DMS153 treated with DMSO at 0.1 percent for 48 hours (cell line): ENCODE results near the gene NRAP.
A peak's percentile ranks its signal among the peaks of the same experiment; 100 is the strongest.

ENCODE experiments used
- DNase-seq: peaks from one replicate; lab custom pipeline; 2025; ENCODE audit not compliant: unreplicated experiment; lab: John Stamatoyannopoulos, UW

NRAP gene

GRCh38 chr10:113563306-113564088 lies 100.3 kb downstream of the NRAP start:
- peak; percentile 67 for DNase-seq

DNA sequence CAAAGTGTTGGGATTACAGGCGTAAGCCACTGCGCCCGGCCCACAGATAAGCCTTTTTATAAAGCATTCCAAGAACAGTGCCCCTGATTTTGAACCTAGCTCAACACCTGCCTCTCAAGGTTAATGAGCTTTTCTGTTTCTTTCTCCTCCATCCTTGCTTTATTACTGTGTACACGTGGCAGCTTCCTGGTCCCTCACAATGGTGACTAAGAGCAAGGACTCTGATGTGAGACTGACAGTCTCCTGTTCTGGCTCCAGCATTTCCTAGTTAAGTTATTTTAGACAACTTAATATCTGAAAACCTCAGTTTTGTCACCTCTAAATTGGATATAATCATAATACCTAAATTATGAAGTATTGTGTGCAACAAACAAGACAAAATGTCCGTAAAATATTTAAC lies 101.1 kb downstream of the NRAP start:
- DNase-seq, result no peak

- DNase-seq, result no peak
Measured at GRCh38 chr10:113562069-113562468, 101.8 kb downstream of the NRAP start.

DNA sequence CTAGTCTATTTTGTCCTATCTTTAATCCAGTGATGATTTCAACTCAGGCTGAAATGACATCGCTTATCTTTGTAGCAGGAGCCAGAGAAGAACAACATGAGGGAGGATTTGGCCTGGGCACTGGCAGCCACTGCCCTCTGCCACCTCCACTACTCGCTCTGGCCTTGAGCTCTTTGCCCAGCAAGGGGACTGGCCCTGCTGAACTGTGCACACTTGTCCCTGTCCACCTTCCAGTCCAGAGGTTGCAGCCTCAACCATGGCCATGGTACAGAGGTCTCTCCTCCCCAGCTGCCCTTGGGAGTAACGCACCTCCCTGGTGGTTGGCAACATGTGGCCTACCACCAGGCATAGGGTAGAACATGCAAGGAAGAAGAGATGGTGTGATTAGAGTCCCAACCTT lies 102.6 kb downstream of the NRAP start:
- no peak for DNase-seq

DNA sequence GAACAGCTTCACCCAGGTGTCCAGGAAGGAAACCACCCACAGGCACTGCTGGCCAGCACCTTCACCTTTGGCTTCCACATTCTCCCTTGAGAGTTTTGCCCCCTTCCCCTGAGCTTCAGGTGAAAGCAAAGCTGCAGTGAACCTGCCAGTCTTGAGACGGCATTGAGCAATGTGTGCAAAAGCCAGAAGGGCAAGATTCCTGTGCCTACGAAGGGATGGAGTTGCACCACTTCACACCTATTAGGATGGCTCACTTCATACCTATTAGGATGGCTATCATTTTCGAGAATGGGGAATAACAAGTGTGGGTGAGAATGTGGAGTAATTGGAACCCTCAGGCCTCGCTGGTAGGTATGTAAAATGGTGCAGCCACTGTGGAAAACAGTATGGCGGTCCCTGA lies 103.8 kb downstream of the NRAP start:
- no peak for DNase-seq

- no peak for DNase-seq
Measured at GRCh38 chr10:113557903-113558321, 105.9 kb downstream of the NRAP start.

DNA sequence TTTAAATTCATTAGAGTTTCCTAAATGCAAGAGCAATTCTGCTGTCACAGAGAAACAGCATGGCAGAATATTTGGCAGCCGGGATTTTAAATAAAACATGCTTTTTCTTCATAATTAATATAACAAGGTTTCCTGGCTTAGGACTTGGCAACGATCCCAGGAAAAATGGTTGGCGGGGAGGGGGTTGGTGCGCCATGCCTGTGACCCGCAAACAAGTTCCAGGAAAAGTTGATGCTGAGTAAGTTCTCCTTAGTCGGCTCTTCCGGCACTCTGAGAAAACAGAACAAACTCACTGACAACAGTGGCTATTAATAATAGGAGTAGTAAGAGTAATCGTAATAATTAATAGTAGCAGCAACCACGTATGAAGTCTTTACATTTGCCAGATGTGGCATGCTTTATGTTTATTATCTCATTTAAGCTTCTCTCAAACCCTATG lies 106.4 kb downstream of the NRAP start:
- no peak for DNase-seq

- DNase-seq, result no peak
Measured at GRCh38 chr10:113555751-113556150, 108.1 kb downstream of the NRAP start.

- DNase-seq, result no peak
Measured at GRCh38 chr10:113555245-113555644, 108.6 kb downstream of the NRAP start.

- DNase-seq, result no peak
Measured at GRCh38 chr10:113554214-113554613, 109.6 kb downstream of the NRAP start.

DNA sequence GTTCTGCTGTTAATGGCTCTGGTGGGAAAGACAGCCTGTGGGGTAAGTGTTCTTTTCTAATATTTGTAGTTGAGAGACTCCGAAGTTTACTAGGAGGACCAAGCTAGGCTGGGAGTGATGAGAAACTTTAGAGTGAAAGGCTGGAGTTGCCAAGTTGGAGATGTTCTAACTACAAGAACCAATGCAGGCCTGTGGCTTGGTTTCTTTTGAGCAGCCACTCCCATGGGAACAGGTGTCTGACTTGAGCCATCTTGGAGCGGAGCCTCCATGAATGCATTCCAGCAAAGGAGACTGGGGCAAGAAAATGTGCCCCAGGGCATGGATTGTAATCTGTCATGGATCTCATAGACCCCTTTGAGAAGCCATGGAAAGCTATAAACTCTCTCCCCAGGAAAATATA lies 110.7 kb downstream of the NRAP start:
- no peak for DNase-seq

DNA sequence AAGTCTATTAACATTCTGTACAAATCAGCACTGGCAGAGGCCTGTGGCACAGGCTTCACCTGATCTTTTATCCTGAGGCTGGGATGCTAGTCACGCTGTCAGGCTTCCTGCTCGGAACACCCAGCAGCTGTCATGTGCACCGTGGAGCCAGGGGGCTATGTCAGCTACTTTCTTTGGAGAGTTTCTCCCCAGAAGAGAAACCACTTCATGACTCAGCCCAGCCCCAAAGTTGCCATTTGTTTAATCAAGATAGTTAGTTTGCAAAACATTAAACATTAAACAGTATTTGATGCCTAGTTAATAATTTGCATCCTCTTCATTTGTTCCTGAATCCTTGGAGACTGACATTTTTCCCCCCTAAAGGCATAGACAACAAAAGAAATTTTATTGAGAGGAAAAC lies 111.1 kb downstream of the NRAP start, which contains the start of gene HABP2:
Gene HABP2 (plus strand): TSS at position 353 of the 400 bp plus-strand sequence. CDS start 69 bp downstream, outside the sequence.
- no peak for DNase-seq

GRCh38 chr10:113552014-113552413 lies 111.8 kb downstream of the NRAP start:
- no peak for DNase-seq

DNA sequence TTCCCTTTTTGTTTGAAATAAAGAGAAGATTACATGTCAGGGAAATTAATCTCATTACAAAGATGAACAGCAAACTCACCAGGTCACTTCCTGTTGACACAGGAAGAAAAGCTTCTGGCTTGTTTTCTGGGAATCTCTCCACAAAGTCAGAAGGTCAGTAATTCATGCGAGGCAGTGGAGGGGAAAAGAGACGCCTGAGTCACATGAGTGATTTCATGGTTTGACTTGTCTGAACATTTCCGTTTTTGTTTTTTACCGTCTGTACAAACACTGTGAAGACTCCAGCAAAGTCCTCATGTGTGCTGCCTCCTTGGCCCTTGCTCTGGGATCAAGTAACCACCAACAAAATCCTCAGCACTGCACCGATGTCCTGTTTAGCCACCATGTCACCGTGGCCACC lies 113.5 kb downstream of the NRAP start:
- no peak for DNase-seq

DNA sequence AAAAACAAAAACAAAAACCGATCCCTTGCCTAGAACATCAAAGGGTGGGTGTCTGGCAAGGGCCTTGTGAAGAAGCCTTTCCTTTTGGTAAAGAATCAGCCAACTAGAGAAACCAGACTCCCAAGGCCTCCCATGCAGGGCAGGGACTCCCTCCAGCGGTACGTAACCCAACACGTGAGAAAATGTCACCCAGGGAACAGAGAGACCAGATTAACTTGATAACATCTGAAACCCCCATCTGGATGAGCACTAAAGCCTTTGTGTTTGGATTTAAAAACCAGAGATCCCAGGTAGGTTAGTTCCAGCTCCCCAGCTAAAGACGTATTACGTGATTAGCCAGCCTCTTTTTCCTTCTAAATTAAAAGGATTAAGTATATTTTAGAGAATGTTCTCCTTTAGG lies 114.0 kb downstream of the NRAP start:
- DNase-seq, result no peak

DNA sequence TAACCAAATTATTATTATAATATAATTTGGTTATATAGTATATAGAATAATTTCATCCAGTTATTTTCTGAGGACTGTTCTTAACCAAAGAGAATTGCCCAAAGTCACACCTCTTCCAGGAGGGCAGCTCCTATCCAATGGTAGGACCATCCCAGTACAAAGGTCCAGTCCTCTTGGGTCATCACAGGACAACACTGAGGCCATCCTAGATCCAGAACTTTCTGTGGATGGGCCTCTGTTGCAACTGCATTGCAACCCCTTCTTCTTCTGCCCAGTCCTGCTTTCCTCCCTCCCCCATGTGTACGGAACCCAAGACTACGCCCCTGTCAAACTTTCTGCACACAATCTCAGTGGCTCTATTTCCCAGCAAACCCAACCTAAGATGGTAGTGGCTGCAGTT lies 116.4 kb downstream of the NRAP start:
- DNase-seq, result no peak

- DNase-seq, result no peak
Measured at GRCh38 chr10:113544392-113544791, 119.4 kb downstream of the NRAP start.

- no peak for DNase-seq
Measured at GRCh38 chr10:113543107-113543955, 120.5 kb downstream of the NRAP start.

- DNase-seq, result no peak
Measured at GRCh38 chr10:113541549-113541927, 122.3 kb downstream of the NRAP start.

- no peak for DNase-seq
Measured at GRCh38 chr10:113540845-113541548, 122.8 kb downstream of the NRAP start.

DNA sequence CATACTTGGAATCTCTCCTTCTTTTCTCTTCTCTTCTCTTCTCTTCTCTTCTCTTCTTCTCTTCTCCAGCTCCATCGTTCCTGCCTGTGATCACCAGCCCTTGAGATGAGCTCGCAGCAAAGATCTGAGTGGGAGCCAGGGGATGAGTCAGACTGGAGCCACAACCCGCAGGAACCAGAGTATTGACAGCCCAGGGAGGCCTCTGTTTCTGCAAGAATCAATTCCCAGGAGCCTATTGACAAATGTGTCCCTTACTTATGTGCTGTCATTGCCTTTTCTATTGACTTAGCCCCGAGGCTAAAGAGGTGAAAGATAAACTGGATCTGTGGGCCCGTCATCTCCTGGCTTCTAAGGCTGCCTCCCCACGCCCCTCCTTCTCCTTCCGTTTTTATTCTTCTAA lies 124.1 kb downstream of the NRAP start:
- no peak for DNase-seq
